GM12875 (cell line): ENCODE results near the gene ERMARD.

Experiments used
- H3K4me3 ChIP-seq: one replicate; pipeline ENCODE4 v1.5.1; 2011; ENCODE audit warnings: low read depth, low read length, control low read depth
- CTCF ChIP-seq: IDR thresholded peaks from 2 replicates; pipeline ENCODE4 v1.5.1; 2011; ENCODE audit warnings: low read depth, mild to moderate bottlenecking, control low read depth, inconsistent platforms, low read length, moderate library complexity, borderline replicate concordance; ENCODE audit not compliant: insufficient read depth

ERMARD gene

GRCh38 chr6:169795196-169795595 lies 43.8 kb downstream of the ERMARD start:
- no peak for TF ChIP-seq CTCF
- H3K4me3 ChIP-seq = no peak overlapping the region

GRCh38 chr6:169798764-169799473 lies 47.5 kb downstream of the ERMARD start:
- no peak overlapping the region for H3K4me3 ChIP-seq
- no peak for TF ChIP-seq CTCF

GRCh38 chr6:169799474-169799926 lies 48.1 kb downstream of the ERMARD start:
- H3K4me3 ChIP-seq = no peak overlapping the region
- TF ChIP-seq CTCF = no peak

- TF ChIP-seq CTCF = no peak
- H3K4me3 ChIP-seq = no peak overlapping the region
Observed at GRCh38 chr6:169800116-169800667, 48.8 kb downstream of the ERMARD start.

- TF ChIP-seq CTCF = no peak
- H3K4me3 ChIP-seq = no peak overlapping the region
Observed at GRCh38 chr6:169800668-169801395, 49.4 kb downstream of the ERMARD start.

- TF ChIP-seq CTCF = no peak
- H3K4me3 ChIP-seq = no peak overlapping the region
Observed at GRCh38 chr6:169801396-169802160, 50.2 kb downstream of the ERMARD start.
